H9 (cell line): ENCODE measurements around the gene TRIO. TPM values are rescaled to one million over a fixed set of nuclear protein-coding genes. Genes with fewer than 3 reads are reported as not detected.

Experiments
- DNase-seq: peaks from one replicate; pipeline ENCODE4 v3.0.0-alpha.2; 2017
- H2AFZ ChIP-seq: one replicate; pipeline ENCODE4 v1.6.1; 2013; ENCODE audit warnings: mild to moderate bottlenecking, low read length, control low read depth, moderate library complexity
- H2AK5ac ChIP-seq: 2 replicates; pipeline ENCODE4 v1.6.1; 2013; ENCODE audit warnings: low read length, control low read depth, mixed read lengths; ENCODE audit not compliant: insufficient read length
- H2BK120ac ChIP-seq: one replicate; pipeline ENCODE4 v1.6.1; 2013; ENCODE audit warnings: low read depth, mild to moderate bottlenecking, low read length, control low read depth, inconsistent platforms; ENCODE audit not compliant: poor library complexity, severe bottlenecking
- H2BK12ac ChIP-seq: 2 replicates; pipeline ENCODE4 v1.6.1; 2013; ENCODE audit warnings: low read length, control low read depth, mixed read lengths, low read depth; ENCODE audit not compliant: insufficient read length
- H2BK15ac ChIP-seq: 2 replicates; pipeline ENCODE4 v1.6.1; 2013; ENCODE audit warnings: low read depth, low read length, control low read depth
- H2BK20ac ChIP-seq: one replicate; pipeline ENCODE4 v1.6.1; 2013; ENCODE audit warnings: low read depth, mild to moderate bottlenecking, low read length, control low read depth, inconsistent platforms; ENCODE audit not compliant: poor library complexity, severe bottlenecking
- H2BK5ac ChIP-seq: 2 replicates; pipeline ENCODE4 v1.6.1; 2013; ENCODE audit warnings: low read length, control low read depth, mixed read lengths; ENCODE audit not compliant: insufficient read length
- H3K14ac ChIP-seq: 2 replicates; pipeline ENCODE4 v1.6.1; 2013; ENCODE audit warnings: low read length, control low read depth; ENCODE audit not compliant: insufficient read depth
- H3K18ac ChIP-seq: 2 replicates; pipeline ENCODE4 v1.6.1; 2013; ENCODE audit warnings: low read depth, mild to moderate bottlenecking, mixed read lengths, low read length, control low read depth; ENCODE audit not compliant: insufficient read length
- H3K23ac ChIP-seq: 2 replicates; pipeline ENCODE4 v1.6.1; 2013; ENCODE audit warnings: low read length, control low read depth, mixed read lengths, low read depth; ENCODE audit not compliant: insufficient read length
- H3K23me2 ChIP-seq: 2 replicates; pipeline ENCODE4 v1.6.1; 2013; ENCODE audit warnings: low read depth, mild to moderate bottlenecking, mixed read lengths, low read length, control low read depth; ENCODE audit not compliant: insufficient read length, poor library complexity, severe bottlenecking
- H3K27ac ChIP-seq: 2 replicates; pipeline ENCODE4 v1.5.1; 2013; ENCODE audit warnings: low read length, control low read depth, mixed read lengths, low read depth; ENCODE audit not compliant: insufficient read length
- H3K27me3 ChIP-seq: 2 replicates; pipeline ENCODE4 v1.6.1; 2013; ENCODE audit warnings: low read length, control low read depth, inconsistent platforms; ENCODE audit not compliant: insufficient read depth
- H3K4ac ChIP-seq: 2 replicates; pipeline ENCODE4 v1.6.1; 2013; ENCODE audit warnings: low read depth, mild to moderate bottlenecking, control low read depth, inconsistent platforms, low read length, moderate library complexity
- H3K4me1 ChIP-seq: 2 replicates; pipeline ENCODE4 v1.6.1; 2013; ENCODE audit warnings: low read length, control low read depth, inconsistent platforms; ENCODE audit not compliant: insufficient read depth
- H3K4me2 ChIP-seq: 2 replicates; pipeline ENCODE4 v1.6.1; 2013; ENCODE audit warnings: low read length, control low read depth, mixed read lengths; ENCODE audit not compliant: insufficient read length, insufficient read depth
- H3K56ac ChIP-seq: 2 replicates; pipeline ENCODE4 v1.6.1; 2013; ENCODE audit warnings: low read depth, mild to moderate bottlenecking, mixed read lengths, low read length, control low read depth; ENCODE audit not compliant: insufficient read length
- H3K79me1 ChIP-seq: 2 replicates; pipeline ENCODE4 v1.6.1; 2013; ENCODE audit warnings: low read depth, mild to moderate bottlenecking, moderate library complexity, low read length, control low read depth, inconsistent platforms; ENCODE audit not compliant: insufficient read depth, poor library complexity, severe bottlenecking
- H3K79me2 ChIP-seq: 2 replicates; pipeline ENCODE4 v1.6.1; 2013; ENCODE audit warnings: low read length, control low read depth, inconsistent platforms; ENCODE audit not compliant: insufficient read depth
- H3K9ac ChIP-seq: 2 replicates; pipeline ENCODE4 v1.6.1; 2013; ENCODE audit warnings: low read length, control low read depth, mixed read lengths; ENCODE audit not compliant: insufficient read length; ENCODE audit errors: extremely low read depth
- H3K9me3 ChIP-seq: one replicate; pipeline ENCODE4 v1.6.1; 2013; ENCODE audit warnings: low read depth, low read length, inconsistent platforms; ENCODE audit not compliant: control insufficient read depth
- H3T11ph ChIP-seq: one replicate; pipeline ENCODE4 v1.6.1; 2013; ENCODE audit warnings: mild to moderate bottlenecking, low read length, control low read depth, inconsistent platforms
- H4K20me1 ChIP-seq: one replicate; pipeline ENCODE4 v1.6.1; 2013; ENCODE audit not compliant: control insufficient read depth, insufficient read length, insufficient read depth
- H4K5ac ChIP-seq: 2 replicates; pipeline ENCODE4 v1.6.1; 2013; ENCODE audit warnings: low read depth, mild to moderate bottlenecking, mixed read lengths, low read length, control low read depth; ENCODE audit not compliant: insufficient read length
- H4K8ac ChIP-seq: replicated peaks from 2 replicates; pipeline ENCODE4 v1.6.1; 2013; ENCODE audit warnings: low read length, control low read depth, mixed read lengths, low read depth; ENCODE audit not compliant: insufficient read length
- H4K91ac ChIP-seq: 2 replicates; pipeline ENCODE4 v1.6.1; 2013; ENCODE audit warnings: low read depth, mild to moderate bottlenecking, moderate library complexity, mixed read lengths, low read length, control low read depth; ENCODE audit not compliant: insufficient read length
- H3K27ac Mint-ChIP-seq, 3 experiments: 2 replicates in 2 of 3; 3 replicates in 1 of 3; pipeline ENCODE4 v1.8.0; 2020 to 2021; ENCODE audit warnings: mixed read lengths in 3 of 3, mild to moderate bottlenecking in 1 of 3, moderate library complexity in 1 of 3
- H3K27me3 Mint-ChIP-seq: 2 replicates; pipeline ENCODE4 v1.8.0; 2021; ENCODE audit warnings: low read depth, mild to moderate bottlenecking, moderate library complexity, mixed read lengths
- H3K36me3 Mint-ChIP-seq, 3 experiments: 2 replicates in 2 of 3; 3 replicates in 1 of 3; pipeline ENCODE4 v1.8.0; 2020 to 2021; ENCODE audit warnings: low read depth in 3 of 3, mixed read lengths in 3 of 3; ENCODE audit not compliant: insufficient read depth in 1 of 3
- H3K4me1 Mint-ChIP-seq, 2 experiments: 2 replicates each; pipeline ENCODE4 v1.8.0; 2020; ENCODE audit warnings: mixed read lengths in 2 of 2
- H3K4me3 Mint-ChIP-seq, 2 experiments: 2 replicates in 1 of 2; 3 replicates in 1 of 2; pipeline ENCODE4 v1.8.0; 2020 to 2021; ENCODE audit warnings: mild to moderate bottlenecking in 2 of 2, mixed read lengths in 2 of 2, moderate library complexity in 1 of 2
- H3K9me3 Mint-ChIP-seq, 2 experiments: 2 replicates in 1 of 2; 3 replicates in 1 of 2; pipeline ENCODE4 v1.8.0; 2020; ENCODE audit warnings: mild to moderate bottlenecking in 2 of 2, mixed read lengths in 2 of 2, moderate library complexity in 1 of 2
- CTCF ChIP-seq: fragments of 200-600 bp; sonication (generic); conservative IDR thresholded peaks from 3 replicates; pipeline ENCODE4 v1.8.0; 2021; ENCODE audit warnings: antibody characterized with exemption, mild to moderate bottlenecking
- WGBS: extraction: QIAGEN DNeasy Blood & Tissue Kit; methylation state at CpG from one replicate; pipeline ENCODE4 v1.1.7; 2013; ENCODE audit warnings: missing lambda C conversion rate, low lambda C conversion rate, mixed read lengths; ENCODE audit not compliant: insufficient read length; ENCODE audit errors: extremely low coverage; 5-methylcytosine and 5-hydroxymethylcytosine counted together
- total RNA-seq: library from RNA; stranded (reverse); gene quantifications from 2 replicates; pipeline ENCODE4 v1.2.1, GENCODE V29; 2021

Gene TRIO
- total RNA-seq, 1 experiment from 2014 or later: 87.8 TPM

- Histone ChIP-seq H3K27ac (no peak overlapping the region), H3K27me3 (no peaks in the 10 kb centered on the region)
- WGBS: no CpG with 5 or more reads among the region's 4 CpGs
Observed at GRCh38 chr5:14226149-14226548, 83.0 kb downstream of the TRIO start.

More at GRCh38 chr5:14226149-14226548, 83.0 kb downstream of the TRIO start:
- Histone ChIP-seq H3K4me1 (peaks cover 22% of the 10 kb centered on the region), H3K23me2 (no peaks in the 10 kb centered on the region), H3K18ac (no peak overlapping the region), H2BK120ac (no peak overlapping the region), H3K4ac (no peak overlapping the region), H3K9me3 (no peaks in the 10 kb centered on the region), H2BK12ac (no peak overlapping the region), H3T11ph (no peak overlapping the region), H2BK5ac (no peak overlapping the region), H3K23ac (no peak overlapping the region), H4K91ac (no peak overlapping the region), H3K79me2 (peaks cover 17% of the 10 kb centered on the region; the same call in 1 of the 2 replicates), H3K79me1 (peaks cover 6% of the 10 kb centered on the region), H3K14ac (no peak overlapping the region), H4K8ac (no peak overlapping the region), H3K9ac (no peak overlapping the region), H4K20me1 (no peaks in the 10 kb centered on the region), H2BK20ac (no peak overlapping the region), H3K56ac (no peak overlapping the region), H2AFZ (no peak overlapping the region), H2BK15ac (no peak overlapping the region), H2AK5ac (no peak overlapping the region), H3K4me2 (no peak overlapping the region), H4K5ac (no peak overlapping the region)
- DNase-seq: no peak
- Mint-ChIP-seq H3K4me3 (no peak overlapping the region), H3K4me1 (peaks cover 60 to 66% of the 10 kb centered on the region in 2 experiments), H3K27ac (peak overlapping the region in 1 of 3 experiments; percentile 3; a peak in 1 of 7 replicates), H3K36me3 (peaks cover 0 to 4% (median 0%) of the 10 kb centered on the region in 3 experiments; a peak in 2 of 7 replicates), H3K9me3 (no peaks in the 10 kb centered on the region), H3K27me3 (no peaks in the 10 kb centered on the region)
- TF ChIP-seq CTCF: no peak
